NT2/D1 (cell line): Measurements from ENCODE around the gene CRACDL.

Source experiments
- SUZ12 ChIP-seq: IDR thresholded peaks from 2 replicates; pipeline ENCODE4 v1.6.1; 2011; ENCODE audit not compliant: insufficient read length, insufficient read depth; ENCODE audit errors: extremely low read depth
- YY1 ChIP-seq: IDR thresholded peaks from 2 replicates; pipeline ENCODE4 v1.6.1; 2011; ENCODE audit not compliant: insufficient read length, insufficient read depth
- ZNF274 ChIP-seq: IDR thresholded peaks from 2 replicates; pipeline ENCODE4 v1.6.1; 2011; ENCODE audit warnings: mild to moderate bottlenecking, low read depth, low read length

GRCh38 chr2:98912221-98912851, 23.7 kb downstream of the CRACDL start:
- no peak for TF ChIP-seq ZNF274
- no peak for TF ChIP-seq YY1
- TF ChIP-seq SUZ12: no peak
